Hepatocyte (in vitro differentiated cells): ENCODE data around the gene GRID2IP. TPM values are rescaled to one million over a fixed set of nuclear protein-coding genes. Genes with fewer than 3 reads are reported as not detected.
A peak's percentile ranks its signal among the peaks of the same experiment; 100 is the strongest.
"Not testable (repeated sequence)": the region's sequence is repeated elsewhere in the genome, so short reads cannot be mapped to it uniquely, and the experiment has no call there.

Experiments
- DNase-seq: peaks from one replicate; pipeline ENCODE4 v3.0.0-alpha.2; 2016; ENCODE audit warnings: low spot score
- H2AFZ ChIP-seq: fragments of 200-600 bp; sonication (generic); 2 replicates; pipeline ENCODE4 v1.6.0; 2016; ENCODE audit warnings: antibody characterized with exemption, mild to moderate bottlenecking
- H3K27ac ChIP-seq: fragments of 200-600 bp; sonication (generic); 2 replicates; pipeline ENCODE4 v1.5.1; 2016; ENCODE audit warnings: mild to moderate bottlenecking
- H3K27me3 ChIP-seq: fragments of 200-600 bp; sonication (generic); 2 replicates; pipeline ENCODE4 v1.6.1; 2016
- H3K36me3 ChIP-seq: fragments of 200-600 bp; sonication (generic); replicated peaks from 2 replicates; pipeline ENCODE4 v1.5.1; 2016; ENCODE audit warnings: low read depth; ENCODE audit not compliant: insufficient read depth
- H3K4me1 ChIP-seq: fragments of 200-600 bp; sonication (generic); 2 replicates; pipeline ENCODE4 v1.5.1; 2016; ENCODE audit warnings: mild to moderate bottlenecking, moderate library complexity; ENCODE audit not compliant: insufficient read depth
- H3K4me2 ChIP-seq: fragments of 200-600 bp; sonication (generic); 2 replicates; pipeline ENCODE4 v1.6.0; 2016
- H3K4me3 ChIP-seq: fragments of 200-600 bp; sonication (generic); 2 replicates; pipeline ENCODE4 v1.5.1; 2016; ENCODE audit warnings: mild to moderate bottlenecking
- H3K79me2 ChIP-seq: fragments of 200-600 bp; sonication (generic); 2 replicates; pipeline ENCODE4 v1.6.0; 2017; ENCODE audit warnings: mild to moderate bottlenecking
- H3K9me2 ChIP-seq: fragments of 200-600 bp; sonication (generic); replicated peaks from 2 replicates; pipeline ENCODE4 v1.6.0; 2017; ENCODE audit warnings: mild to moderate bottlenecking; ENCODE audit not compliant: insufficient read depth
- H3K9me3 ChIP-seq: fragments of 200-600 bp; sonication (generic); 2 replicates; pipeline ENCODE4 v1.5.1; 2016; ENCODE audit warnings: low read depth, mild to moderate bottlenecking
- H4K20me1 ChIP-seq: fragments of 200-600 bp; sonication (generic); 2 replicates; pipeline ENCODE4 v1.6.0; 2016; ENCODE audit warnings: mild to moderate bottlenecking; ENCODE audit not compliant: insufficient read depth, poor library complexity, severe bottlenecking
- EZH2 ChIP-seq: fragments of 200-600 bp; sonication (generic); IDR thresholded peaks from 2 replicates; pipeline ENCODE4 v1.6.1; 2016; ENCODE audit warnings: antibody characterized with exemption, mild to moderate bottlenecking, borderline replicate concordance
- EZH2phosphoT487 ChIP-seq: fragments of 200-600 bp; sonication (generic); IDR thresholded peaks from one replicate; pipeline ENCODE4 v1.6.1; 2018; ENCODE audit warnings: antibody characterized with exemption, mild to moderate bottlenecking, low read depth, moderate library complexity; ENCODE audit not compliant: unreplicated experiment, severe bottlenecking
- WGBS: methylation state at CpG from one replicate; pipeline ENCODE4 v1.1.6; 2016; ENCODE audit warnings: low lambda C conversion rate; ENCODE audit errors: missing lambda C conversion rate; 5-methylcytosine and 5-hydroxymethylcytosine counted together
- polyA plus RNA-seq: library from polyadenylated mRNA; unstranded; fragments of >200 nt; fragmentation: Nextera tagmentation; extraction: Ambion mirVana; gene quantifications from 2 replicates; pipeline ENCODE4 v1.2.1, GENCODE V29; 2016
- total RNA-seq: library from RNA; depleted of rRNA; stranded (reverse); fragments of >200 nt; gene quantifications from 2 replicates; pipeline ENCODE4 v1.2.3, GENCODE V29; 2014
- TF ChIP-seq, protein P1 (sequence below): fragments of 200-600 bp; sonication (generic); IDR thresholded peaks from 2 replicates; pipeline ENCODE4 v1.5.1; 2016; ENCODE audit warnings: antibody characterized with exemption, mild to moderate bottlenecking; ENCODE audit not compliant: poor library complexity

The GRID2IP gene
- total and polyA plus RNA-seq, 2 experiments from 2014 or later, result 0.25 to 0.73 TPM

DNA sequence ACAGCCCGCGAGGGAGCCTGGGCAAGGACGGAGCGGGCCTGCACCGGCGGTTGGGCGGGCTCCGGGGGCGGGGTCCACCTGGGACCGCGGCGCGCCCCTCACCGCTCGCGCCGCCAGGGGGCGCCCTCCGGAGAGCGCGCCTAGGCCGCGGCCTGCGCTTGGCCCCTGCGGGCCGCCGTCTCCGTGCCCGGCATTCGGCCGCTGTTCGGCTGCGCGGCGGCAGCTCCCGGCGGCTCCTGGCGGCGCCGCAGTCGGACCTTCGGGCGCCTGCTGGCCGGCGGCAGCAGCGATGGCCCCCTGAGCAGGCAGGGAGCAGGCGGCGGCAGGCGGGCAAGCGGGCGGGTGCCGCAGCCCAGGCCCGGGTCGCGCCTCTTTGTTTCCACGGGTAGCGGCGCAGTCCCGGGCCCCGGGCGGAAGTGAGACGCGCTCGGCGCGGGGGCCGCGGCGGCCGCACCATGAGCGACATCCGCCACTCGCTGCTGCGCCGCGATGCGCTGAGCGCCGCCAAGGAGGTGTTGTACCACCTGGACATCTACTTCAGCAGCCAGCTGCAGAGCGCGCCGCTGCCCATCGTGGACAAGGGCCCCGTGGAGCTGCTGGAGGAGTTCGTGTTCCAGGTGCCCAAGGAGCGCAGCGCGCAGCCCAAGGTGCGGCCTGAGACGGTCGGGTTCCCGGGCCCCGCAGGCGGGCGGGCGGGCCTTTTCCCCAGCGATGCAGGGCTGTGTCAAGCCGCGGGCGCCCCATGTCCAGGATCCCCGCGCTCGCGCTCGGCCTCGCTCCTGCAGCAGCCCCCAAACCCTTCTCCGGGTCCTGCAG lies 38.8 kb upstream of the GRID2IP start, which contains the start of gene INTS15:
INTS15 (plus strand) TSS at position 193 of the 816 bp plus-strand sequence; CDS start at position 456, 263 bp downstream.
- WGBS, result under 1% methylated on average over 71 of the region's 107 CpGs
- DNase-seq, result peak; percentile 94
- Histone ChIP-seq H3K36me3 (no peaks in the 10 kb centered on the region), H3K79me2 (peaks cover 21% of the 10 kb centered on the region), H3K9me2 (no peaks in the 10 kb centered on the region), H2AFZ (peak within 1 kb of the TSS; percentile 80), H3K4me2 (peak within 1 kb of the TSS; percentile 92), H3K9me3 (no peaks in the 10 kb centered on the region), H3K27me3 (no peaks in the 10 kb centered on the region), H3K4me3 (peak within 1 kb of the TSS; percentile 99), H3K27ac (peak within 1 kb of the TSS; percentile 91), H3K4me1 (peaks cover 9% of the 10 kb centered on the region), H4K20me1 (no peaks in the 10 kb centered on the region)
- TF ChIP-seq, protein P1, sequence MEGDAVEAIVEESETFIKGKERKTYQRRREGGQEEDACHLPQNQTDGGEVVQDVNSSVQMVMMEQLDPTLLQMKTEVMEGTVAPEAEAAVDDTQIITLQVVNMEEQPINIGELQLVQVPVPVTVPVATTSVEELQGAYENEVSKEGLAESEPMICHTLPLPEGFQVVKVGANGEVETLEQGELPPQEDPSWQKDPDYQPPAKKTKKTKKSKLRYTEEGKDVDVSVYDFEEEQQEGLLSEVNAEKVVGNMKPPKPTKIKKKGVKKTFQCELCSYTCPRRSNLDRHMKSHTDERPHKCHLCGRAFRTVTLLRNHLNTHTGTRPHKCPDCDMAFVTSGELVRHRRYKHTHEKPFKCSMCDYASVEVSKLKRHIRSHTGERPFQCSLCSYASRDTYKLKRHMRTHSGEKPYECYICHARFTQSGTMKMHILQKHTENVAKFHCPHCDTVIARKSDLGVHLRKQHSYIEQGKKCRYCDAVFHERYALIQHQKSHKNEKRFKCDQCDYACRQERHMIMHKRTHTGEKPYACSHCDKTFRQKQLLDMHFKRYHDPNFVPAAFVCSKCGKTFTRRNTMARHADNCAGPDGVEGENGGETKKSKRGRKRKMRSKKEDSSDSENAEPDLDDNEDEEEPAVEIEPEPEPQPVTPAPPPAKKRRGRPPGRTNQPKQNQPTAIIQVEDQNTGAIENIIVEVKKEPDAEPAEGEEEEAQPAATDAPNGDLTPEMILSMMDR, result peak; percentile 56
- TF ChIP-seq EZH2 (no peak), EZH2phosphoT487 (no peak)

DNA sequence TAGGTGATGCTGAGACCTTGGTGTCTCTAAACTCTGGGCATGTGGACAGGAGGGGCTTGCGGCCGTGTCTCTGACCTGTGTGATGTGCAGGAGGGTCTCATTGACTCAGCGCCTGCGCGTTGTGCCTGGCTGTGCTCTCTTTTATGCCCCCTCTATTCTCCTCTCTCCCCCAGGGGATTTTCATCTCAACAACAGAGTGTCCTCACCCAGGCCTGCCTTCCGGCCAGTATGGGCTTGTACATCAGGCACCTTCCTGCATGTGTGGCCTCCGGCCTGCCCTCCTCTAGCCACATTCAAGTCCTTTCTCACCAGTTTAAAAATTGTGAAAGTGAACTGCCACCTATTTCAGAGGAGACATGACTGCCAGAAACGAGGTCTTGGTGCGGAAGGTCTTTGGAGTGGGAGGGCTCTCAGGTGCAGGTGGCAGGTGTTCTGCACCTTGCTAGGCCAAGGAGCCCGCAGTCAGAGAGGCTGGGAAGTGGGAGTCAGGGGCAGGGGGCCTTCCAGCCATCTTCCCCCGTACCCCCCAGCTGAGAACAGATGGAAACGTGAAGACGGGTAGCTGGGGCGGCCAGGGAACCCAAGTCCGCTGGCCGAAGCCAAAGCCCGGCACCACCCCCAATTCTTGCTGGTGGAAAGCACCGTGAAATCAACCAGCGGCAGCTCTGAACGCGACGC lies 38.0 kb upstream of the GRID2IP start:
- Histone ChIP-seq H3K4me3 (no peak overlapping the region), H3K27ac (peak overlapping the region; percentile 16), H3K9me2 (no peaks in the 10 kb centered on the region), H3K36me3 (no peaks in the 10 kb centered on the region), H3K4me1 (peaks cover 9% of the 10 kb centered on the region), H2AFZ (peak overlapping the region; percentile 53), H3K79me2 (peaks cover 21% of the 10 kb centered on the region), H3K4me2 (peak overlapping the region; percentile 91), H3K9me3 (no peaks in the 10 kb centered on the region), H4K20me1 (no peaks in the 10 kb centered on the region), H3K27me3 (no peaks in the 10 kb centered on the region)
- TF ChIP-seq EZH2phosphoT487 (no peak), EZH2 (no peak)
- TF ChIP-seq, protein P1, result no peak
- DNase-seq, result no peak
- 56% methylated on average over 21 of the region's 22 CpGs for WGBS

DNA sequence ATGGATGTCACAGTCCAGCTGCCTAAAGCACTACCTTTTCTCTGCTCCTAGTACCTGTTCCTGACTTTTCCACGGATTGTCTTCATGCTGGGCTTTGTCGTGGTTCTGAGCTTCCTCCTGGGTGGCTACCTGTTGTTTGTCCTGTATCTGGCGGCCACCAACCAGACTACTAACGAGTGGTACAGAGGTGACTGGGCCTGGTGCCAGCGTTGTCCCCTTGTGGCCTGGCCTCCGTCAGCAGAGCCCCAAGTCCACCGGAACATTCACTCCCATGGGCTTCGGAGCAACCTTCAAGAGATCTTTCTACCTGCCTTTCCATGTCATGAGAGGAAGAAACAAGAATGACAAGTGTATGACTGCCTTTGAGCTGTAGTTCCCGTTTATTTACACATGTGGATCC lies 37.3 kb upstream of the GRID2IP start:
- DNase-seq, result no peak
- Histone ChIP-seq H3K4me3 (no peak overlapping the region), H3K27me3 (no peaks in the 10 kb centered on the region), H3K9me2 (no peaks in the 10 kb centered on the region), H3K4me1 (peaks cover 9% of the 10 kb centered on the region), H3K27ac (no peak overlapping the region), H2AFZ (no peak overlapping the region), H3K79me2 (peaks cover 21% of the 10 kb centered on the region), H3K9me3 (no peaks in the 10 kb centered on the region), H3K4me2 (no peak overlapping the region), H4K20me1 (no peaks in the 10 kb centered on the region), H3K36me3 (no peaks in the 10 kb centered on the region)
- 96% methylated on average over 9 of the region's 9 CpGs for WGBS
- TF ChIP-seq EZH2 (no peak), EZH2phosphoT487 (no peak)
- TF ChIP-seq, protein P1, result no peak

DNA sequence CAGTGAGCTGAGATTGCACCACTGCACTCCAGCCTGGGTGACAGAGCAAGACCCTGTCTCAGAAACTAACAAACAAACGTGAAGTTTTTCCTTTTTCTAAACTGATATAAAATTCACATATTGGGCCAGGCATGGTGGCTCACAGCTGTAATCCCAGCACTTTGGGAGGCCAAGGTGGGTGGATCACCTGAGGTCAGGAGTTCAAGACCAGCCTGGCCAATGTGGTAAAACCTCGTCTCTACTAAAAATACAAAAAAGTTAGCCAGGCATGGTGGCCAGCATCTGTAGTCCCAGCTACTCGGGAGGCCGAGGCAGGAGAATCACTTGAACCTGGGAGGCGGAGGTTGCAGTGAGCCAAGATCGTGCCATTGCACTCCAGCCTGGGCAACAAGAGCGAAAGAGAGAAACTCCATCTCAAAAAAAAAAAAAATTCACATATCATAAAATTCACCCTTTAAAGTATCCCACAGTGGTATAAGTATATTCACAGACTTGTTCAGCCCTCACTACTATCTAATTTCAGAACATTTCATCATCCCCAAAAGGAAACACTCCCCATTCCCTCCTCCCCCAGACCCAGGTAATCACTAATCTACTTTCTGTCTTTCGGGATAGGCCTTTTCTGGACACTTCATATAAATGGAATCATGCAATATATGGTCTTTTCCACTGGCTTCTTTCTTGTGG lies 34.6 kb upstream of the GRID2IP start:
- WGBS, result 96% methylated on average over 8 of the region's 8 CpGs
- H3K4me1 ChIP-seq, H3K9me2 ChIP-seq, H3K27me3 ChIP-seq, H3K4me3 ChIP-seq, H4K20me1 ChIP-seq, H2AFZ ChIP-seq, H3K27ac ChIP-seq, DNase-seq, H3K9me3 ChIP-seq, H3K36me3 ChIP-seq, H3K4me2 ChIP-seq, H3K79me2 ChIP-seq: not testable (repeated sequence)
